A673 (cell line): Measurements from ENCODE around the gene ZBTB6. TPM values are rescaled to one million over a fixed set of nuclear protein-coding genes. Genes with fewer than 3 reads are reported as not detected.
A peak's percentile ranks its signal among the peaks of the same experiment; 100 is the strongest.

Experiments used
- BruUV-seq: library from RNA; stranded (reverse); fragments of 400-500 nt; replicated peaks from 2 replicates; lab custom pipeline; 2021; lab: Mats Ljungman, UMichigan
- CTCF ChIA-PET: fragments of 300-600 bp; sonication (Branson Sonifier 250); formaldehyde crosslinking; loops from one replicate; lab custom pipeline; 2022; ENCODE audit warnings: antibody characterized with exemption; lab: Charles Lee
- POLR2A ChIA-PET: fragments of 300-600 bp; sonication (Branson Sonifier 250); formaldehyde crosslinking; loops from one replicate; lab custom pipeline; 2022; ENCODE audit warnings: antibody characterized with exemption; ENCODE audit not compliant: low non-redundant PET; lab: Charles Lee
- DNase-seq: peaks from one replicate; pipeline ENCODE4 v3.0.0-alpha.2; 2015; ENCODE audit warnings: low spot score
- H3K27ac ChIP-seq: fragments of 200-600 bp; sonication (generic); 2 replicates; pipeline ENCODE4 v1.5.1; 2016; ENCODE audit warnings: mixed run types, low read depth, mild to moderate bottlenecking, mixed read lengths, antibody characterized with exemption, low read length; ENCODE audit not compliant: poor library complexity, severe bottlenecking
- H3K27me3 ChIP-seq: fragments of 200-600 bp; sonication (generic); replicated peaks from 2 replicates; pipeline ENCODE4 v1.6.1; 2017; ENCODE audit warnings: mixed run types, low read depth, mild to moderate bottlenecking, mixed read lengths, antibody characterized with exemption, low read length; ENCODE audit not compliant: insufficient read depth, poor library complexity
- H3K36me3 ChIP-seq: fragments of 200-600 bp; sonication (generic); 2 replicates; pipeline ENCODE4 v1.6.1; 2016; ENCODE audit warnings: mixed run types, mild to moderate bottlenecking, mixed read lengths, antibody characterized with exemption, low read length; ENCODE audit not compliant: insufficient read depth, poor library complexity, severe bottlenecking
- H3K4me1 ChIP-seq: fragments of 200-600 bp; sonication (generic); 2 replicates; pipeline ENCODE4 v1.6.1; 2017; ENCODE audit warnings: mixed run types, mild to moderate bottlenecking, mixed read lengths, antibody characterized with exemption, low read length; ENCODE audit not compliant: insufficient read depth, poor library complexity, severe bottlenecking
- H3K4me3 ChIP-seq: fragments of 200-600 bp; sonication (generic); 2 replicates; pipeline ENCODE4 v1.5.1; 2016; ENCODE audit warnings: low read depth, mixed run types, mild to moderate bottlenecking, mixed read lengths, low read length; ENCODE audit not compliant: poor library complexity, severe bottlenecking
- H3K9me3 ChIP-seq: fragments of 200-600 bp; sonication (generic); 2 replicates; pipeline ENCODE4 v1.6.1; 2016; ENCODE audit warnings: mixed run types, low read depth, mild to moderate bottlenecking, mixed read lengths, antibody characterized with exemption, low read length; ENCODE audit not compliant: poor library complexity, severe bottlenecking
- CTCF ChIP-seq: fragments of 300-800, 200-600 bp; sonication (generic); conservative IDR thresholded peaks from 2 replicates; pipeline ENCODE4 v1.5.1; 2017; ENCODE audit warnings: low read depth, mild to moderate bottlenecking, antibody characterized with exemption, low read length, moderate library complexity, mixed read lengths
- EZH2 ChIP-seq: fragments of 200-600 bp; sonication (generic); IDR thresholded peaks from 2 replicates; pipeline ENCODE4 v1.6.1; 2017; ENCODE audit warnings: borderline replicate concordance, low read depth, mild to moderate bottlenecking, mixed read lengths, antibody characterized with exemption, low read length; ENCODE audit not compliant: poor library complexity, severe bottlenecking
- intact Hi-C: fragments of 100-400 bp; cut with micrococcal nuclease; formaldehyde crosslinking; loops from one replicate; pipeline ENCODE4 v1.10.0; 2022; ENCODE audit not compliant: unreplicated experiment
- total RNA-seq: library from RNA; stranded (reverse); gene quantifications from 2 replicates; pipeline ENCODE4 v1.2.3, GENCODE V29; 2021

The ZBTB6 gene
- total RNA-seq, 1 experiment from 2014 or later, result 10.4 TPM

GRCh38 chr9:122904466-122904822 lies 8.7 kb downstream of the ZBTB6 start:
- Histone ChIP-seq H3K4me1 (peaks cover 21% of the 10 kb centered on the region), H3K27me3 (no peaks in the 10 kb centered on the region), H3K36me3 (no peaks in the 10 kb centered on the region), H3K9me3 (no peaks in the 10 kb centered on the region), H3K4me3 (peak overlapping the region; percentile 77), H3K27ac (peak overlapping the region; percentile 94)
- POLR2A ChIA-PET, result no interaction called here
- intact Hi-C loops, result no loop called here
- DNase-seq, result no peak
- CTCF ChIA-PET, result no interaction called here
- no TSS peak for BruUV-seq
- TF ChIP-seq EZH2 (no peak), CTCF (no peak)

GRCh38 chr9:122900791-122901190 lies 12.3 kb downstream of the ZBTB6 start:
- peak; percentile 12 for DNase-seq
- CTCF ChIA-PET, result no interaction called here
- intact Hi-C loops, result no loop called here

GRCh38 chr9:122897969-122898368 lies 15.2 kb downstream of the ZBTB6 start:
- intact Hi-C loops, result no loop called here
- ChIA-PET POLR2A (no interaction called here), CTCF (no interaction called here)
- TF ChIP-seq EZH2, result no peak
- no peak for TF ChIP-seq CTCF
- H3K27ac ChIP-seq, result no peak overlapping the region
- DNase-seq, result no peak
- no peaks in the 10 kb centered on the region for H3K27me3 ChIP-seq
- peaks cover 32% of the 10 kb centered on the region for H3K36me3 ChIP-seq
- H3K4me3 ChIP-seq, result no peak overlapping the region
- BruUV-seq, result no TSS peak
- H3K9me3 ChIP-seq, result no peaks in the 10 kb centered on the region
- peaks cover 17% of the 10 kb centered on the region for H3K4me1 ChIP-seq

More at GRCh38 chr9:122900791-122901190, 12.3 kb downstream of the ZBTB6 start:
- H3K9me3 ChIP-seq, result no peaks in the 10 kb centered on the region
- TF ChIP-seq EZH2 (no peak), CTCF (no peak)
- peak overlapping the region; percentile 5 for H3K27ac ChIP-seq
- peaks cover 16% of the 10 kb centered on the region for H3K36me3 ChIP-seq
- H3K27me3 ChIP-seq, result no peaks in the 10 kb centered on the region
- H3K4me1 ChIP-seq, result peaks cover 21% of the 10 kb centered on the region
- peak overlapping the region; percentile 10 for H3K4me3 ChIP-seq
- POLR2A ChIA-PET, result interaction anchor here (0.5 kb wide), 1 partner anchor 40 kb away, joined by 3 read pairs; the partner anchor contains the start of gene RABGAP1
- no TSS peak for BruUV-seq
